NB4 (cell line): ENCODE measurements around the gene RTCA.
"Not testable (repeated sequence)": the region's sequence is repeated elsewhere in the genome, so short reads cannot be mapped to it uniquely, and the experiment has no call there.

Experiments used
- DNase-seq: peaks from one replicate; pipeline ENCODE4 v3.0.0; 2010; ENCODE audit warnings: low read depth
- H3K4me3 ChIP-seq: one replicate; pipeline ENCODE4 v1.5.1; 2011; ENCODE audit warnings: mild to moderate bottlenecking, low read depth, low read length, moderate library complexity
- CTCF ChIP-seq: IDR thresholded peaks from one replicate; pipeline ENCODE4 v1.5.1; 2012; ENCODE audit warnings: low read depth, low read length
- MAX ChIP-seq: IDR thresholded peaks from 2 replicates; pipeline ENCODE4 v1.6.1; 2011; ENCODE audit warnings: low read depth, low read length
- MYC ChIP-seq: IDR thresholded peaks from 2 replicates; pipeline ENCODE4 v1.6.1; 2011; ENCODE audit warnings: low read depth, low read length
- POLR2A ChIP-seq: IDR thresholded peaks from 2 replicates; pipeline ENCODE4 v1.6.1; 2011; ENCODE audit warnings: mild to moderate bottlenecking; ENCODE audit not compliant: insufficient read length; ENCODE audit errors: extremely low read depth

RTCA gene

GRCh38 chr1:100250264-100250663 lies 15.8 kb upstream of the RTCA start:
- TF ChIP-seq MAX (no peak), POLR2A (no peak), MYC (no peak), CTCF (no peak)
- H3K4me3 ChIP-seq = peak overlapping the region; percentile 99
- no peak for DNase-seq

GRCh38 chr1:100250807-100251206 lies 15.2 kb upstream of the RTCA start:
- DNase-seq = no peak
- no peak overlapping the region for H3K4me3 ChIP-seq
- TF ChIP-seq MYC (no peak), POLR2A (no peak)

GRCh38 chr1:100252901-100253300 lies 13.1 kb upstream of the RTCA start:
- no peak for DNase-seq
- H3K4me3 ChIP-seq = no peak overlapping the region
- no peak for TF ChIP-seq MYC
- TF ChIP-seq MAX = no peak

GRCh38 chr1:100253552-100253951 lies 12.5 kb upstream of the RTCA start:
- DNase-seq = peak; percentile 15
- no peak overlapping the region for H3K4me3 ChIP-seq
- no peak for TF ChIP-seq CTCF

GRCh38 chr1:100256273-100256672 lies 9.7 kb upstream of the RTCA start:
- not testable (repeated sequence) for H3K4me3 ChIP-seq, DNase-seq

GRCh38 chr1:100258427-100258826 lies 7.6 kb upstream of the RTCA start:
- not testable (repeated sequence) for DNase-seq, H3K4me3 ChIP-seq

GRCh38 chr1:100261686-100262085 lies 4.3 kb upstream of the RTCA start:
- H3K4me3 ChIP-seq = no peak overlapping the region
- TF ChIP-seq MAX (no peak), CTCF (no peak), MYC (no peak), POLR2A (no peak)
- no peak for DNase-seq

GRCh38 chr1:100264081-100264480 lies 1.9 kb upstream of the RTCA start:
- not testable (repeated sequence) for DNase-seq, H3K4me3 ChIP-seq

GRCh38 chr1:100265562-100265930 lies 470 bp upstream of the RTCA start:
- no peak for DNase-seq
- TF ChIP-seq MYC = no peak
- H3K4me3 ChIP-seq = peak overlapping the region; percentile 86

- H3K4me3 ChIP-seq = peak overlapping the region; percentile 86
- no peak for DNase-seq
- TF ChIP-seq POLR2A (no peak), CTCF (no peak), MAX (no peak), MYC (no peak)
These were observed 725 bp downstream of the RTCA start for GRCh38 chr1:100266741-100267140.
